ENCODE data around the gene DOK7.

Gene DOK7

GRCh38 chr4:3476936-3477749 is 14.0 kb downstream of the DOK7 start:
- no peak for DNase-seq

GRCh38 chr4:3477750-3478430 is 14.8 kb downstream of the DOK7 start:
- DNase-seq: no peak

- DNase-seq: no peak
These were observed 15.6 kb downstream of the DOK7 start for GRCh38 chr4:3478446-3479357.

- DNase-seq: no peak
These were observed 16.4 kb downstream of the DOK7 start for GRCh38 chr4:3479358-3480101.

DNA sequence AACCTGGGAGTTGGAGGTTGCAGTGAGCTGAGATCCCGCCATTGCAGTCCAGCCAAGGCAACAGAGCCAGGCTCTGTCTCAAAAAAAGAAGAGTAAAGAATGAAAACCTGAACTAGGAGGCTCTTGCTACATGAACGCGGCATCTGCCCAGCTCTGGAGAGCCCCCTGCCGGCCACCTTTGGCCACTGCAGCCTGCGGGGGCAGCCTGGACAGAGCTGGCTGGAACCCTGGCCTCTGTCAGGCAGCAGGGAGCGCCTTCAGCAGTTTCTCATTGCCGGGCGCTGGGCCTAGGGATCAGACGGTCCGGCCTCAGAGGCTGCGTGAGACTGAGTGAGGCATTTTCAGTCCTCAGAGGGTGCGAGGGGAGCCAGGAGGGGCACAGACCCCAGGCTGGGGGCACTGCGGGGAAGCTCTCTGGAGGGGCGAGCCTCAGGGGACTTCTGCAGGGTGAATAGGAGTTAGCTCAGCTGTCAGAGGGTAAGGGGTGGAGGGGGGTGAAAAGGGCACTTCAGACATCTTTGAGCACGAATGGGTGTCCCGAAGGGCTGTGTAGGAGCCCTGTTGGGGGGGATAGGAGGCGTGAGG is 17.5 kb downstream of the DOK7 start:
- peak; percentile 97 for DNase-seq

DNA sequence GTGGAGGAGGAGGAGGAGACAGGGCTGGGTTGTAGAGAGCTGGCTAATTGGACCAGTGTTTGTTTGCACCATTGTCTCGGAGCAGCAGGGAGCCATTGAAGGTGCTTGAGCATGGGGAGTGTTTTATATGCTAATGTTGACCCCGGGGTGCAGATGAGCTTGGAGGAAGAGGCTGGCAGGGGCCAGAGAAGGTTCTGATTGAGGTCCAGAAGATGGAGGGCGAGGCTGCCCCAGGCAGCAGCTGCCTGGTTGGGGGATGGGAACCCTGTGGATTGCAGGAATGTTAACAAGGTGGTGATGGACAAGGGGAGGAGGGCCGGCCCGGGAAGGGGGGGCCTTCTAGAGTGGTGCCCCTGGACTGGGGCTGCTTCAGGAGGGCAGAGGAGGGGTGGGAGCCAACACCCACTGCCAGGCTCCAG is 18.0 kb downstream of the DOK7 start:
- no peak for DNase-seq

DNA sequence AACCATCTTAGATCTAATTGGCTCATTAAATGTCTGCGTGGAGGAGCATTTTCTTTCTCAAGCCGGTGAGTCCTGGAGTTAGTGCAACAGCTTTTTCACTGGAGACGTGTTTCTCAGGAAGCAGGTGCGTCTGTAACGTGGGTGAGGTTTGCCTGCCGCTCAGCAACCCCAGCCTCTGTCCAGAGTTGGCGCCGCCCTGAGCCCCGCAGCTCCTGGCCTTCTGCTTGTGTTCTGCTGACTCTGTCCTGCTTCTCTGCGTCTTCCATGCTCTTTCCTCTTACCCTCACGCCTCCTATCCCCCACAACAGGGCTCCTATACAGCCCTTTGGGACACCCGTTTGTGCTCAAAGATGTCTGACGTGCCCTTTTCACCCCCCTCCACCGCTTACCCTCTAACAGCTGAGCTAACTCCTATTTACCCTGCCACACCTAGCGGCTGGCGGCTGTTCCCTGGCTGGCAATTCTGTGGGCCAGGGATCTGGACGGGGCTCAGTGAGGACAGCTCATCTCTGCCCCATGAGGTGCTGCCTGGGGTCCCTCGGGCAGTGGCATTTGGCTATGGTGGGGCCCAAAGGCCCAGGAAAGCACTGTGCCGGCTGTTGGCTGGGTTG is 18.8 kb downstream of the DOK7 start:
- no peak for DNase-seq

GRCh38 chr4:3482707-3483106 is 19.6 kb downstream of the DOK7 start:
- DNase-seq: no peak

- peak; percentile 76 for DNase-seq
These were observed 20.4 kb downstream of the DOK7 start for GRCh38 chr4:3483471-3483921.

DNA sequence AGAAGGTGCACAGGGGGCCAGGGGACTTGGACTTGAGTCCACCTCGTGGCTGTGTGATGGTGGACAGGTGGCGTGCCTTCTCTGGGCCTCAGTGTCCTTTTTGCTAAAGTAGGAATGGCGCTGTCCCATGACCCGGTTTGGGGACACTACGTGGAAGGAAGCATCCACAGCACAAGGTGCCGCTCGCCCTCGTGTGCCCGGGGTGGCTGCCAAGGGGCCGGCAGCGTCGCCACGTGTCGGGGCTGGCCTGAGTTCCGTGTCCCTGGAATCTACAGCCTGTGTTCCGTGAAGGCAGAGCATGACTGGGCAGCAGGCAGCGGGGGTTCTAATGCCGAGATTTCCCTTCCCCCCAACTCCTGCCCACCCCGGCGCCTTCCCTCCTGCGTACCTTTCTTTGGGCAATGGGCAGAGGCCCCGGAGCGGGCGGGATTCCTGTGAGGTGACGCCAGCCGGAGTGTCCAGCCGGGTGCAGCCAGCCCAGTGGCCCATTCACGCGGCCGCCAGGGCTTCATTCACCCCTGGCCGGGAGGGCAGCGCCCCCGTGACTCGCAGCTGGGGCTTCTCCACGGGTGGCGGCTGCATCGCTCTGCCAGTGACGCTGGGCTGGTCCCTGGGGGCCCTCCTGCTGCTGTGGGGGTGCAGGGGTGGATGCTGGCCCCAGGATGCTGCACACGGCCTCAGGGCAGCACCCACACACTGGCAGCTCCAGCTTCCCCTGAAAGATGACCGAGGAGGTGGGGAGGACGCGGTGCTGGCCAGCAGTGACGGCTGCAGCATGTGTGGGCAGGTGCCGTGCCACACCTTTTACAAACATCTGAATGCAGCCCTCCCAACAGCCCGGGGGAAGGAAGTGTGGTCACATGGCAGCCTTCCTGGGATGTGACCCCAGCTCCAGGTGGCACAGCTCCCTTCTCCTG is 21.2 kb downstream of the DOK7 start:
- DNase-seq: no peak

GRCh38 chr4:3485011-3485791 is 22.1 kb downstream of the DOK7 start:
- DNase-seq: no peak

DNA sequence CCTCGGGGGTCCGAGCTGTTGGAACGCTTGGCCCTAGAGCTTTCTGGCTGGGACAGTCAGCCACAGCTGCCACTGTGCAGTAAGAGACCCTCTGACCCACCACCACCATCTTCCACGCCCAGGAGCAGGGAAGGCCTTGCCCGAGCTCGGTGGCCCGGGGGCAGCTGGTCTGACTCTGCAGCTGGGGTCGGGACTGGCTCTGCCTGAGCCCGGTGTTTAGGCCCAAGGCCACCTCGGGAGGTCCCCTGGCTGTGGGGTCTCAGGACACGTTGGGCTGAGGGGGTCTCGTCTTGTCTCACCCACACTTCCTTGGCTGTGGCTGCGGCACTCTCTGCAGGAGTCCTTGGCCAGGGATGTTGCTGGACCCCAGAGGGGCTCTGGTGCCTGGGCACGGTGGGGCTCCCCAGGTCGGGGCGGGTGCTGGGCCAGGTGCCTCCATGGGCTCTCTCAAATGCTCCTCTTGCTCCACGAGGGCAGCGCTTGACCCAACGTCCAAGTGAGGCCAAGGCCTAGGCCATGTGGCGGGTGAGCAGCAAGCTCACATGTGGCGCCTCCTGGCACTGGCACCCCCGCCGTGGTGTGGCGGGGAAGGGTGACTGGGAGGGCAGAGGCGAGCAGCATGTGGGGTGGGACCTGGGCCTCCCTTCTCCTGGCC is 22.9 kb downstream of the DOK7 start:
- DNase-seq: no peak

DNA sequence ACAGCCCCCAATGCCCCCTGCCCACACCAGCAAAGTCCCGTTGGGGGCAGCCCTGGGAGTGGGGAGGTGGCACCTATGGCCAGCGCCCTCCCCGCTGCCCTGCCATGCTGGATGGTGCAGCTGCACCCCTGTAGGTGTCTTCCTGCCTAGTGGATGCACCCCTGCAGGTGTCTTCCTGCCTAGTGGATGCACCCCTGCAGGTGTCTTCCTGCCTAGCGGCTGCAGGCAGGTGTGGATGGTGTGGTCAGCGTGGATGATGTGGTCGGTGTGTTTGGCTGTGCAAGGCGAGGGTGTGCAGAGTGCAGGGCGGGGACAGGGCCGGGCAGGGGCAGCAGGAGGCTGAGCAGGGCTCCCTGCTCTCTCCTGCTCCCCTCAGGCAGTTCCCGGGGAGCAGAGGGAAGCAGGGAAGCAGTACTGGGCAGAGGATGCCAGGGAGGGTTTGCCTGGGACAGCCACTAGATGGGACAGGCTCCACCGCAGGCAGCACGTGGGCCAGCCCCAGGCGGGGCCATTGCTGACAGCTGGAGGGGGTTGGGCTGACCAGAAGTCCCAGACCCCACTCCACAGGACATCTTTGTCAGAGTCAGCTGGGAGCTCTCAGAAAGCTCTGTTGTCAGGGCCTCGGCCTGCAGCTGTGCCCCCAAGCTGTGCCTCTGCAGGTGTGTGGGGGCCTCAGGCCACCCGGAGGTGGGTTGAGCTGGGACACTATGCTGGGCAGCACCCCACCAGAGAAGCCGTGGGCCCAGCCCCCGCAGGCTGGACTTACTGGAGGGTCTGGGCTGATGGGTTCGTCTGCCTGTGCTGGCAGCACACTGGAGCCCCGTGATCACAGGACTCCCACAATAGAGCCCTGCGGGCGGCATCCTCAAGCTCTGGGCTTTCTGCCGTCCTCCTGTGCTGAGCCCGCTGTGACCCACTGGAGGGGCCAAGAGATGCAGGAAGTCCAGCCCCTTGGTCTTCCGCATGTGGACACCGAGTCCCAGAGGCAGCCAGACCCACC is 23.7 kb downstream of the DOK7 start:
- no peak for DNase-seq

- DNase-seq: no peak
These were observed 24.8 kb downstream of the DOK7 start for GRCh38 chr4:3487861-3488260.

GRCh38 chr4:3488820-3489219 is 25.7 kb downstream of the DOK7 start:
- DNase-seq: no peak

DNA sequence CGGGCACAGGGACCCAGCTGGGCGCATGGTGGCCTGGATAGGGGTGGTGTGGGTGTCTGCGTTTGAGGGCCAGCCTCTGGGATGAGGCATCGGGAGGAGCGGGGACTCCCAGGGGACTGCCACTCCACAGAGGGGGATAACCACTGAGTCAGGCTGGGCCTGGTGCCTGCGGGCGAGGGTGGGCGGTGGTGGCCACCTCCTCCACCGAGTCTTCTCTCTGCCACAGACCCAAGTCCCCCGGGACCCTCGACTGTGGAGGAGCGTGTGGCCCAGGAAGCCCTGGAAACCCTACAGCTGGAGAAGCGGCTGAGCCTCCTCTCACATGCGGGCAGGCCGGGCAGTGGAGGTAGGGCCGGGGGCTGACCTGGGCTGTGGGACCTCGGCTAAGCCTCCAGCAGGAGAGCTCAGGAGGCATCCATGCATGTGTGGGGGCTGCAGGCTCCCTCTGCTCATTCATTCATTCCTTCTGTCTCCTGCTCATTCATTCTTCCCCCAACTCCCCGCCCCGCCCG is 26.4 kb downstream of the DOK7 start:
- DNase-seq: no peak

DNA sequence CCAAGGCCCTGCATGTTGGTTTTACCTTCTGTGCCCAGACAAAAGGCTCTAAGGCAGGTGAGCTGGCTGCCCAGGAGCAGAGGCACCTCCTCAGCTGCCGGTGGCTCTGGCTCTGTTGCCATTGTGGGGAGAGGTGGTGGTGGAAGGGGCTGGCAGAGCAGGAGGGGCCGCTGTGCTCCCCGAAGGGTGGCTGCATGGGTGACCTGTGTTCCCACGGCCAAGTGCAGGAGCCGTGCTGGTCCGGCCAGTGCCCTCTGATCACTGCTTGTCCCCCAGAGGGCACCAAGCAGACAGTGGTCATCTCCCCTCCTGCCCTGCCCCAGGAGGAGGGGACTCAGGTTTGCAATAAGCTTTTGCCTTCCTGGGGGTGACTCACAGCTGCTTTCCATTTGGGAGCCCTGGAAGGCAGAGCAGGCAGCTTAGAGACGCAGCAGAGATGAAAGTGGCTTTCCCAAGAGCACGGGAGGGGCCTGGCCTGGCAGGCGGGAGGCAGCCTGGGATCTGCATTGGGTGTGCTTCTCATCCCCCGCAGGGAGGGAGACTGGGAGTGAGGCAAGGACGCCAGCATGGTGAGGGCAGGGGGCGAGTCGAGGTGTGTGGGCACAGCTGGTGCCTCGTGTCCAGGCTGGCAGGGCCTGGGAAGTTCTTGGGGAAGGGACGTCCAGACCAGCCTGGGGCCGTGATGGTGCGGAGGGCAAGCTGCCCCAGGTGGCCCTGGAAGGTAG is 28.7 kb downstream of the DOK7 start:
- DNase-seq: peak; percentile 87

Data from islet precursor cell (in vitro differentiated cells).